A549 (cell line): ENCODE data around the gene MAMLD1.

Source experiments
- BHLHE40 ChIP-seq: IDR thresholded peaks from 2 replicates; pipeline ENCODE4 v1.6.1; 2012; ENCODE audit warnings: low read depth, low read length, inconsistent platforms
- CEBPB ChIP-seq, 2 experiments: fragments of >200 bp in 1 of 2; sonication (Bioruptor Twin) in 1 of 2; formaldehyde crosslinking in 1 of 2; IDR thresholded peaks; 2 replicates each; pipeline ENCODE4 v1.6.1; 2012 to 2016
- CTCF ChIP-seq: fragments of >200 bp; sonication (Bioruptor Twin); formaldehyde crosslinking; IDR thresholded peaks from 3 replicates; pipeline ENCODE4 v1.5.1; 2016
- EP300 ChIP-seq, 2 experiments: fragments of >200 bp; sonication (Bioruptor Twin); formaldehyde crosslinking; IDR thresholded peaks; 2 replicates in 1 of 2; 3 replicates in 1 of 2; pipeline ENCODE4 v1.6.1; 2016 to 2017
- FOXS1 ChIP-seq: fragments of 250-450 bp; sonication (Bioruptor Pico); IDR thresholded peaks from 2 replicates; pipeline ENCODE4 v1.5.0; 2020; ENCODE audit warnings: mild to moderate bottlenecking, moderate library complexity
- JUN ChIP-seq, 2 experiments: fragments of >200 bp; sonication (Bioruptor Twin); formaldehyde crosslinking; IDR thresholded peaks; 2 replicates in 1 of 2; 3 replicates in 1 of 2; pipeline ENCODE4 v1.6.1; 2016 to 2017
- NFE2L2 ChIP-seq: fragments of 150-350 bp; conservative IDR thresholded peaks from 2 replicates; pipeline ENCODE4 v1.6.1; 2014; ENCODE audit warnings: low read length
- RAD21 ChIP-seq, 2 experiments: fragments of >200 bp in 1 of 2; sonication (Bioruptor Twin) in 1 of 2; formaldehyde crosslinking in 1 of 2; IDR thresholded peaks in 1 of 2; conservative IDR thresholded peaks in 1 of 2; 2 replicates in 1 of 2; 3 replicates in 1 of 2; pipeline ENCODE4 v1.6.1; 2012 to 2018; ENCODE audit warnings: inconsistent platforms in 1 of 2
- REST ChIP-seq: fragments of 200-600 bp; sonication (generic); IDR thresholded peaks from 2 replicates; pipeline ENCODE4 v1.6.1; 2016; ENCODE audit warnings: antibody characterized with exemption, mild to moderate bottlenecking, moderate library complexity
- RNF2 ChIP-seq: fragments of 200-600 bp; sonication (generic); IDR thresholded peaks from 2 replicates; pipeline ENCODE4 v1.6.1; 2016; ENCODE audit warnings: low read depth, mild to moderate bottlenecking, antibody characterized with exemption, moderate library complexity, borderline replicate concordance
- TP53 ChIP-seq: fragments of 250-450 bp; sonication (Bioruptor Pico); IDR thresholded peaks from 2 replicates; pipeline ENCODE4 v1.5.0; 2021; ENCODE audit warnings: mild to moderate bottlenecking, moderate library complexity
- USF2 ChIP-seq: fragments of 450-650 bp; IDR thresholded peaks from 2 replicates; pipeline ENCODE4 v1.6.1; 2014; ENCODE audit warnings: antibody characterized with exemption
- ZC3H11A ChIP-seq: fragments of 450-650 bp; IDR thresholded peaks from 2 replicates; pipeline ENCODE4 v1.6.1; 2014; ENCODE audit warnings: antibody characterized with exemption, mild to moderate bottlenecking

GRCh38 chrX:150360331-150360730 lies 2.8 kb upstream of the MAMLD1 start:
- TF ChIP-seq BHLHE40 (no peak), FOXS1 (CRISPR knock-in tag) (no peak), CTCF (no peak), CEBPB (IDR thresholded peaks at IDR 0.05) (no peak), REST (no peak), RNF2 (no peak), EP300 (IDR thresholded peaks at IDR 0.05) (no peak), NFE2L2 (no peak), USF2 (no peak), TP53 (CRISPR knock-in tag) (no peak), ZC3H11A (no peak), RAD21 (conservative IDR thresholded peaks at IDR 0.05 in 1 of 2, IDR thresholded peaks at IDR 0.05 in 1 of 2) (no peak), JUN (IDR thresholded peaks at IDR 0.05) (no peak)
